Stimulated activated CD4-positive, alpha-beta T cell treated with anti-CD3 and anti-CD28 coated beads, Interleukin-4, amount 100 ng/mL, for 24 hours (primary cell): ENCODE data around the gene ADAMTS2.

Experiments
- DNase-seq: peaks from one replicate; pipeline ENCODE4 v3.0.0-alpha.2; 2020

Gene ADAMTS2

GRCh38 chr5:179131886-179132585, 213.2 kb downstream of the ADAMTS2 start:
- DNase-seq = no peak

GRCh38 chr5:179131321-179131835, 213.9 kb downstream of the ADAMTS2 start:
- DNase-seq = no peak

- no peak for DNase-seq
Observed at GRCh38 chr5:179130101-179130681, 215.1 kb downstream of the ADAMTS2 start.

- DNase-seq = no peak
Observed at GRCh38 chr5:179129607-179130071, 215.6 kb downstream of the ADAMTS2 start.

- DNase-seq = no peak
Observed at GRCh38 chr5:179128976-179129375, 216.3 kb downstream of the ADAMTS2 start.

- no peak for DNase-seq
Observed at GRCh38 chr5:179128041-179128365, 217.3 kb downstream of the ADAMTS2 start.

GRCh38 chr5:179127136-179128040, 217.9 kb downstream of the ADAMTS2 start:
- no peak for DNase-seq

- DNase-seq = no peak
Observed at GRCh38 chr5:179126506-179126991, 218.7 kb downstream of the ADAMTS2 start.

GRCh38 chr5:179125789-179126505, 219.3 kb downstream of the ADAMTS2 start:
- DNase-seq = no peak

GRCh38 chr5:179124853-179125788, 220.1 kb downstream of the ADAMTS2 start:
- no peak for DNase-seq

GRCh38 chr5:179124273-179124852, 220.9 kb downstream of the ADAMTS2 start:
- DNase-seq = no peak

- no peak for DNase-seq
Observed at GRCh38 chr5:179123491-179124272, 221.6 kb downstream of the ADAMTS2 start.

GRCh38 chr5:179123109-179123426, 222.2 kb downstream of the ADAMTS2 start:
- no peak for DNase-seq

GRCh38 chr5:179122411-179123108, 222.7 kb downstream of the ADAMTS2 start:
- DNase-seq = no peak

GRCh38 chr5:179121667-179122111, 223.6 kb downstream of the ADAMTS2 start:
- no peak for DNase-seq

- no peak for DNase-seq
Observed at GRCh38 chr5:179120951-179121666, 224.2 kb downstream of the ADAMTS2 start.

GRCh38 chr5:179120421-179120861, 224.8 kb downstream of the ADAMTS2 start:
- no peak for DNase-seq

GRCh38 chr5:179119415-179120170, 225.7 kb downstream of the ADAMTS2 start:
- DNase-seq = no peak
